ENCODE measurements around the gene DAP3. TPM values are rescaled to one million over a fixed set of nuclear protein-coding genes. Genes with fewer than 3 reads are reported as not detected.
"Not testable (repeated sequence)": the region's sequence is repeated elsewhere in the genome, so short reads cannot be mapped to it uniquely, and the experiment has no call there.

DAP3 gene
- total RNA-seq, 2 donors from 2014 or later, result 139 to 151 TPM

DNA sequence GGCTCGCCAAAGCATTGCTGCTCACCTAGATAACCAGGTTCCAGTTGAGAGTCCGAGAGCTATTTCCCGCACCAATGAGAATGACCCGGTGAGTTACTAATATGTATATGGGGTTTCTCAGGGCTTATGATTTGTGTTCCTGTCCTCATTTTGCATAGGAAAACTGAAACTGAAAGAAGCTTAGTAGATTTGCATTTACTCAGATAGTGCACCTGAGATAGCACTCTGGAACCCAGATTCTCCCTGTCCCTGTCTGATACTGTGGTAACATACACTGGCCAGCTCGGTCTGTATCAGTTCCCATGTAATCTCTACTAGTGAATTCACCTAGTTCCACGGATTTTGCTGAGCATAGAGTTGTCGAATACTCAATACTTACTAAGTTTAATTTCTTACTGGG lies 28.1 kb downstream of the DAP3 start:
- Histone ChIP-seq H3K27ac (no peak overlapping the region), H3K4me1 (replicated peaks) (no peaks in the 10 kb centered on the region), H3K4me3 (no peak overlapping the region), H3K9me3 (no peaks in the 10 kb centered on the region), H3K27me3 (replicated peaks; ENCODE audit: insufficient read depth) (no peaks in the 10 kb centered on the region), H3K36me3 (no peaks in the 10 kb centered on the region)
- DNase-seq (ENCODE audit: low spot score), result no peak
- intact Hi-C loops (cut with DNase I), result no loop called here
- TF ChIP-seq POLR2A (IDR thresholded peaks at IDR 0.05), result no peak
- TF ChIP-seq, protein P1, sequence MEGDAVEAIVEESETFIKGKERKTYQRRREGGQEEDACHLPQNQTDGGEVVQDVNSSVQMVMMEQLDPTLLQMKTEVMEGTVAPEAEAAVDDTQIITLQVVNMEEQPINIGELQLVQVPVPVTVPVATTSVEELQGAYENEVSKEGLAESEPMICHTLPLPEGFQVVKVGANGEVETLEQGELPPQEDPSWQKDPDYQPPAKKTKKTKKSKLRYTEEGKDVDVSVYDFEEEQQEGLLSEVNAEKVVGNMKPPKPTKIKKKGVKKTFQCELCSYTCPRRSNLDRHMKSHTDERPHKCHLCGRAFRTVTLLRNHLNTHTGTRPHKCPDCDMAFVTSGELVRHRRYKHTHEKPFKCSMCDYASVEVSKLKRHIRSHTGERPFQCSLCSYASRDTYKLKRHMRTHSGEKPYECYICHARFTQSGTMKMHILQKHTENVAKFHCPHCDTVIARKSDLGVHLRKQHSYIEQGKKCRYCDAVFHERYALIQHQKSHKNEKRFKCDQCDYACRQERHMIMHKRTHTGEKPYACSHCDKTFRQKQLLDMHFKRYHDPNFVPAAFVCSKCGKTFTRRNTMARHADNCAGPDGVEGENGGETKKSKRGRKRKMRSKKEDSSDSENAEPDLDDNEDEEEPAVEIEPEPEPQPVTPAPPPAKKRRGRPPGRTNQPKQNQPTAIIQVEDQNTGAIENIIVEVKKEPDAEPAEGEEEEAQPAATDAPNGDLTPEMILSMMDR (IDR thresholded peaks at IDR 0.05), result no peak
- no peak for TF ChIP-seq POLR2AphosphoS5 (IDR thresholded peaks at IDR 0.05)
- 96% methylated on average over 7 of the region's 7 CpGs for WGBS

DNA sequence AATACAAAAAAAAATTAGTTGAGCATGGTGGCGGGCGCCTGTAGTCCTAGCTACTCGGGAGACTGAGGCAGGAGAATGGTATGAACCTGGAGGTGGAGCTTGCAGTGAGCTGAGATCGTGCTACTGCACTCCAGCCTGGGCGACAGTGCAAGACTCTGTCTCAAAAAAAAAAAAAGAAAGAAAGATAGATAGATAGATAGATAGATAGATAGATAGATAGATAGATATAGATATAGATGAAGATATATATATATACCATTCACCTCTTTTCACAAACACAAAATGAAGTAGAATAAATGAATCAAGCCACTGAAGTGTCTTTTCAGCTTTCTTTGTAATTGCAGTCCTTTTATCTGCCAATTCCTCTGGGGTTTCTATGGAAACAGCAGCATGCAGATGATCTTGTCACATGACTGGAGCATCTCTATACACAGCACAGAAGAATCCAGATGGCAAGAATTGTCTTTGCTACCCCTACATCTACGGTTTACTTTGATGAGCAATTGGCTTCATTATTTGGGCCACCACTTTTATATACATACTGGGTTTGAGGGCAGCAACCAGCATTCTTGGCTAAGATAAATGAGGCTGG lies 29.7 kb downstream of the DAP3 start:
- intact Hi-C loops (cut with DNase I); H3K4me3 ChIP-seq; DNase-seq (ENCODE audit: low spot score); H3K36me3 ChIP-seq; H3K4me1 ChIP-seq (replicated peaks); H3K9me3 ChIP-seq; H3K27ac ChIP-seq; H3K27me3 ChIP-seq (replicated peaks; ENCODE audit: insufficient read depth): not testable (repeated sequence)
- 91% methylated on average over 6 of the region's 6 CpGs for WGBS

DNA sequence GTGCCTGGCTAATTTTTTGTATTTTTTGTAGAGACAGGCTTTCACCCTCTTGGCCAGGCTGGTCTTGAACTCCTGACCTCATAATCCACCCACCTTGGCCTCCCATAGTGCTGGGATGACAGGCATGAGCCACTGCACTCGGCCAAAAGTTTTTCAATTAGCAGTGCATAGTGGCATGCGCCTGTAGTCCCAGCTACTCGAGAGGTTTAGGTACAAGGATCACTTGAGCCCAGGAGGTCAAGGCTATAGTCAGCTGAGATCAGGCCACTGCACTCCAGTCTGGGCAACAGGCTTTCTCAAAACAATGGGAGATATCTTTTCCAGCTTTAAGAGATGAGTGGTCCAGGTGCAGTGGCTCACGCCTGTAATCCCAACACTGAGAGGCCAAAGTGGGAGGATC lies 30.8 kb downstream of the DAP3 start:
- H3K4me1 ChIP-seq (replicated peaks), result no peaks in the 10 kb centered on the region
- H3K9me3 ChIP-seq, result no peaks in the 10 kb centered on the region
- H3K27me3 ChIP-seq (replicated peaks; ENCODE audit: insufficient read depth), result no peaks in the 10 kb centered on the region
- intact Hi-C loops (cut with DNase I), result no loop called here
- H3K27ac ChIP-seq, result no peak overlapping the region
- DNase-seq (ENCODE audit: low spot score), result no peak
- no peak overlapping the region for H3K4me3 ChIP-seq
- 94% methylated on average over 4 of the region's 4 CpGs for WGBS
- TF ChIP-seq, protein P1 (IDR thresholded peaks at IDR 0.05), result no peak
- TF ChIP-seq POLR2A (IDR thresholded peaks at IDR 0.05) (no peak), POLR2AphosphoS5 (IDR thresholded peaks at IDR 0.05) (no peak)
- no peaks in the 10 kb centered on the region for H3K36me3 ChIP-seq

DNA sequence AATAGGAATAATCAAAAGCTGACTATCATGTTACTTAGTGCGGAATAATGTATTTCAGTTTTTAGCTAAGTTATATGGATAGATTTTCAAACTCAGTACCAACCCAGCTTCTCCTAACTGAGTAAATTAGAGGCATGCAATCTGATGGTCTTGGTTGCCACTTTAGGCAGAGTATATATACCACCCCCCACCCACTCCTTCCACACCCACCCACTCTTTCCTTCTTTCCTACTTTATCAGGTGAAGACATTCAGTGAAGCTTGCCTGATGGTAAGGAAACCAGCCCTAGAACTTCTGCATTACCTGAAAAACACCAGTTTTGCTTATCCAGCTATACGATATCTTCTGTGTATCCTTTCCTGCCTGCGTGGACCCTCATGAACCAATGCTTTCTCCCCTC lies 36.3 kb downstream of the DAP3 start:
- H3K4me1 ChIP-seq (replicated peaks), result no peaks in the 10 kb centered on the region
- H3K9me3 ChIP-seq, result no peaks in the 10 kb centered on the region
- H3K27me3 ChIP-seq (replicated peaks; ENCODE audit: insufficient read depth), result no peaks in the 10 kb centered on the region
- H3K4me3 ChIP-seq, result no peak overlapping the region
- H3K27ac ChIP-seq, result no peak overlapping the region
- intact Hi-C loops (cut with DNase I), result no loop called here
- no peaks in the 10 kb centered on the region for H3K36me3 ChIP-seq
- no peak for DNase-seq (ENCODE audit: low spot score)
- WGBS, result 99% methylated on average over 3 of the region's 3 CpGs
- no peak for TF ChIP-seq POLR2AphosphoS5 (IDR thresholded peaks at IDR 0.05)
- TF ChIP-seq, protein P1 (IDR thresholded peaks at IDR 0.05), result no peak
- TF ChIP-seq POLR2A (IDR thresholded peaks at IDR 0.05), result no peak

DNA sequence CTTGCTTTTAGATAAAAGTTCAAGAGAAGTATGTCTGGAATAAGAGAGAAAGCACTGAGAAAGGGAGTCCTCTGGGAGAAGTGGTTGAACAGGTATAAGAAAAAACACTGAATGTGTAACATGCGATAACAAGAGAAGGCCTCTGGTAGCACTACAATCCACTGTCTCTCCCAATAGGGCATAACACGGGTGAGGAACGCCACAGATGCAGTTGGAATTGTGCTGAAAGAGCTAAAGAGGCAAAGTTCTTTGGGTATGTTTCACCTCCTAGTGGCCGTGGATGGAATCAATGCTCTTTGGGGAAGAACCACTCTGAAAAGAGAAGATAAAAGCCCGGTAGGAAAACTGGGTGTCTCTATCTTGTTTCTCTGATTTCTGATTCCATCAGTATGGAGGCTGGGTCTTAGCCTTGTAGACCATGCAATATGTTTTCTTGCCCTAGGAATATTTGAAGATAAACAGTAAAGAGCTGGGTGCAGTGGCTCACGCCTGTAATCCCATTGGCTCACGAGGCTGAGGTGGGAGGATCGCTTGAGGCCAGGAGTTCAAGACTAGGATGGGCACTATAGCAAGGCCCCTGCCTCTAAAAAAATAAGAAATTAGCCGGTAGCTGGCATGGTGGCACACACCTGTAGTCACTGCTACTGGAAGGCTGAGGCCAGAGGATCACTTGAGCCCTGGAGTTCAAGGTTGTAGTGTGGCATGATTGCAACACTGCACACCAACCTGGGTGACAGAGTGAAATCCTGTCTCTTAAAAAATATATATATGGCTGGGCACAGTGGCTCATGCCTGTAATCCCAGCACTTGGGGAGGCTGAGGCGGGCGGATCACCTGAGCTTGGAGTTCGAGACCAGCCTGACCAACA lies 40.4 kb downstream of the DAP3 start:
- H3K36me3 ChIP-seq, result no peaks in the 10 kb centered on the region
- H3K9me3 ChIP-seq, result no peaks in the 10 kb centered on the region
- TF ChIP-seq POLR2A (IDR thresholded peaks at IDR 0.05) (no peak), POLR2AphosphoS5 (IDR thresholded peaks at IDR 0.05) (peak; percentile 48)
- TF ChIP-seq, protein P1 (IDR thresholded peaks at IDR 0.05), result peak in 3 of 4 experiments; percentile 59 to 68 (median 67)
- peak; percentile 65 for DNase-seq (ENCODE audit: low spot score)
- 65% methylated on average over 12 of the region's 12 CpGs for WGBS
- H3K4me3 ChIP-seq, result no peak overlapping the region
- H3K27ac ChIP-seq, result no peak overlapping the region
- no peaks in the 10 kb centered on the region for H3K4me1 ChIP-seq (replicated peaks)
- intact Hi-C loops (cut with DNase I), result no loop called here
- no peaks in the 10 kb centered on the region for H3K27me3 ChIP-seq (replicated peaks; ENCODE audit: insufficient read depth)

All from prostate gland (tissue), 2 donors.